Neuronal stem cell (in vitro differentiated cells): ENCODE measurements around the gene PSMD14.

ENCODE experiments used
- DNase-seq: peaks from one replicate; pipeline ENCODE4 v3.0.0-alpha.2; 2013; ENCODE audit warnings: low spot score
- H2AFZ ChIP-seq: one replicate; pipeline ENCODE4 v1.6.1; 2013; ENCODE audit warnings: mild to moderate bottlenecking, low read length, inconsistent platforms
- H2AK5ac ChIP-seq: 2 replicates; pipeline ENCODE4 v1.6.1; 2013; ENCODE audit warnings: low read depth, mild to moderate bottlenecking, inconsistent platforms, low read length, moderate library complexity, mixed read lengths
- H2BK120ac ChIP-seq: 2 replicates; pipeline ENCODE4 v1.6.1; 2013; ENCODE audit warnings: low read depth, mild to moderate bottlenecking, inconsistent platforms, low read length, moderate library complexity, mixed read lengths
- H2BK12ac ChIP-seq: one replicate; pipeline ENCODE4 v1.6.1; 2013; ENCODE audit warnings: low read length, inconsistent platforms
- H2BK15ac ChIP-seq: 2 replicates; pipeline ENCODE4 v1.6.1; 2013; ENCODE audit warnings: mild to moderate bottlenecking, low read length, inconsistent platforms, mixed read lengths
- H2BK5ac ChIP-seq: one replicate; pipeline ENCODE4 v1.6.1; 2013; ENCODE audit warnings: inconsistent platforms, mild to moderate bottlenecking, low read length, moderate library complexity
- H3K14ac ChIP-seq: one replicate; pipeline ENCODE4 v1.6.1; 2013; ENCODE audit warnings: low read length, inconsistent platforms
- H3K18ac ChIP-seq: 2 replicates; pipeline ENCODE4 v1.6.1; 2013; ENCODE audit warnings: low read length, inconsistent platforms
- H3K23ac ChIP-seq: 2 replicates; pipeline ENCODE4 v1.6.1; 2013; ENCODE audit warnings: low read depth, mild to moderate bottlenecking, mixed read lengths, low read length, inconsistent platforms; ENCODE audit not compliant: poor library complexity
- H3K27ac ChIP-seq: replicated peaks from 3 replicates; pipeline ENCODE4 v1.5.1; 2013; ENCODE audit warnings: low read length, inconsistent platforms
- H3K27me3 ChIP-seq, 3 experiments: 2 replicates each; pipeline ENCODE4 v1.6.1; 2013; ENCODE audit warnings: low read length in 3 of 3, mild to moderate bottlenecking in 2 of 3, inconsistent platforms in 1 of 3, low read depth in 1 of 3, mixed read lengths in 1 of 3, moderate library complexity in 1 of 3; ENCODE audit not compliant: control insufficient read depth in 3 of 3, insufficient read depth in 3 of 3
- H3K36me3 ChIP-seq, 2 donors: replicated peaks in 1 of 2; 2 replicates each; pipeline ENCODE4 v1.6.1; 2013; ENCODE audit warnings: low read length in 2 of 2; ENCODE audit not compliant: control insufficient read depth in 2 of 2, insufficient read depth in 2 of 2
- H3K4ac ChIP-seq: 2 replicates; pipeline ENCODE4 v1.6.1; 2013; ENCODE audit warnings: inconsistent platforms, mild to moderate bottlenecking, low read length, moderate library complexity
- H3K4me1 ChIP-seq, 2 donors: 1 replicate in 1 of 2; 2 replicates in 1 of 2; pipeline ENCODE4 v1.6.1; 2013; ENCODE audit warnings: low read length in 2 of 2, low read depth in 1 of 2; ENCODE audit not compliant: control insufficient read depth in 2 of 2, insufficient read depth in 1 of 2
- H3K4me2 ChIP-seq: one replicate; pipeline ENCODE4 v1.6.1; 2013; ENCODE audit warnings: mild to moderate bottlenecking, low read length, inconsistent platforms; ENCODE audit not compliant: insufficient read depth, poor library complexity, severe bottlenecking
- H3K4me3 ChIP-seq, 2 donors: 2 replicates each; pipeline ENCODE4 v1.5.1; 2013; ENCODE audit warnings: low read length in 2 of 2, mild to moderate bottlenecking in 2 of 2, inconsistent platforms in 1 of 2, moderate library complexity in 1 of 2
- H3K79me1 ChIP-seq: one replicate; pipeline ENCODE4 v1.6.1; 2013; ENCODE audit warnings: low read depth, mild to moderate bottlenecking, inconsistent platforms, low read length, moderate library complexity
- H3K9ac ChIP-seq: one replicate; pipeline ENCODE4 v1.6.1; 2013; ENCODE audit warnings: mild to moderate bottlenecking, low read depth, low read length, inconsistent platforms; ENCODE audit not compliant: poor library complexity
- H3K9me3 ChIP-seq, 2 donors: replicated peaks in 1 of 2; 2 replicates each; pipeline versions ENCODE3 to v1.6.1; 2013; ENCODE audit warnings: low read length in 2 of 2, mild to moderate bottlenecking in 2 of 2, inconsistent platforms in 1 of 2, low read depth in 1 of 2, mixed read lengths in 1 of 2, moderate library complexity in 1 of 2; ENCODE audit not compliant: control insufficient read depth in 2 of 2, insufficient read depth in 1 of 2
- H4K8ac ChIP-seq: one replicate; pipeline ENCODE4 v1.6.1; 2013; ENCODE audit warnings: low read depth, mild to moderate bottlenecking, inconsistent platforms, low read length, moderate library complexity
- H4K91ac ChIP-seq: one replicate; pipeline ENCODE4 v1.6.1; 2013; ENCODE audit warnings: low read length, low read depth, mild to moderate bottlenecking, inconsistent platforms; ENCODE audit not compliant: poor library complexity
- WGBS, 2 donors: extraction: QIAGEN DNeasy Blood & Tissue Kit; methylation state at CpG; one replicate each; pipeline ENCODE4 v1.1.7; 2013; ENCODE audit warnings: missing lambda C conversion rate in 2 of 2, mixed read lengths in 1 of 2; ENCODE audit not compliant: insufficient read length in 2 of 2, insufficient replicate concordance in 1 of 2; ENCODE audit errors: extremely low coverage in 2 of 2; 5-methylcytosine and 5-hydroxymethylcytosine counted together

The PSMD14 gene

GRCh38 chr2:161321944-161322648 is 13.9 kb downstream of the PSMD14 start:
- Histone ChIP-seq H2AK5ac (no peak overlapping the region), H3K36me3 (peaks cover 3 to 92% of the 10 kb centered on the region in 2 donors)
- no peak for DNase-seq

GRCh38 chr2:161324876-161325275 is 16.7 kb downstream of the PSMD14 start:
- Histone ChIP-seq H3K27me3 (no peaks in the 10 kb centered on the region), H3K14ac (no peak overlapping the region), H4K8ac (no peak overlapping the region), H3K79me1 (no peaks in the 10 kb centered on the region), H3K9ac (no peak overlapping the region), H4K91ac (no peak overlapping the region), H3K4me2 (no peak overlapping the region), H3K27ac (no peak overlapping the region), H3K36me3 (peaks cover 3 to 83% of the 10 kb centered on the region in 2 donors), H2AFZ (no peak overlapping the region), H3K9me3 (no peaks in the 10 kb centered on the region), H3K4me1 (peaks cover 0 to 3% of the 10 kb centered on the region in 2 donors), H2BK15ac (no peak overlapping the region), H3K4me3 (no peak overlapping the region), H3K23ac (no peak overlapping the region), H2BK120ac (no peak overlapping the region), H2BK12ac (no peak overlapping the region), H2BK5ac (no peak overlapping the region), H3K18ac (no peak overlapping the region), H3K4ac (no peak overlapping the region), H2AK5ac (no peak overlapping the region)
- no peak for DNase-seq

More at GRCh38 chr2:161321944-161322648, 13.9 kb downstream of the PSMD14 start:
- Histone ChIP-seq H4K8ac (no peak overlapping the region), H3K18ac (no peak overlapping the region), H3K23ac (no peak overlapping the region), H2BK12ac (no peak overlapping the region), H3K4ac (no peak overlapping the region), H3K4me3 (no peak overlapping the region), H2AFZ (no peak overlapping the region), H2BK5ac (no peak overlapping the region), H2BK120ac (no peak overlapping the region), H3K27me3 (peaks cover 0 to 2% (median 0%) of the 10 kb centered on the region in 3 experiments), H3K9ac (no peak overlapping the region), H2BK15ac (no peak overlapping the region), H3K4me2 (no peak overlapping the region), H3K14ac (no peak overlapping the region), H4K91ac (no peak overlapping the region), H3K27ac (no peak overlapping the region), H3K79me1 (no peaks in the 10 kb centered on the region), H3K9me3 (no peaks in the 10 kb centered on the region), H3K4me1 (peaks cover 0 to 3% of the 10 kb centered on the region in 2 donors)
- WGBS, 2 donors = no CpG with 5 or more reads among the region's 6 CpGs

GRCh38 chr2:161327582-161327981 is 19.4 kb downstream of the PSMD14 start:
- Histone ChIP-seq H3K4ac (no peak overlapping the region), H3K4me3 (no peak overlapping the region), H2BK12ac (no peak overlapping the region), H4K8ac (no peak overlapping the region), H3K14ac (no peak overlapping the region), H2AK5ac (no peak overlapping the region), H3K18ac (no peak overlapping the region), H3K23ac (no peak overlapping the region), H3K9ac (no peak overlapping the region), H2BK15ac (no peak overlapping the region), H3K4me2 (no peak overlapping the region), H3K79me1 (no peaks in the 10 kb centered on the region), H2AFZ (no peak overlapping the region), H3K27ac (no peak overlapping the region), H3K4me1 (no peaks in the 10 kb centered on the region), H3K27me3 (no peaks in the 10 kb centered on the region), H2BK5ac (no peak overlapping the region), H4K91ac (no peak overlapping the region), H3K9me3 (no peaks in the 10 kb centered on the region), H2BK120ac (no peak overlapping the region), H3K36me3 (peaks cover 0 to 64% of the 10 kb centered on the region in 2 donors)
- no peak for DNase-seq
- WGBS, 2 donors = no CpG with 5 or more reads among the region's 1 CpG

- H2BK5ac ChIP-seq = no peak overlapping the region
- H3K9me3 ChIP-seq = no peaks in the 10 kb centered on the region
- H2BK12ac ChIP-seq = no peak overlapping the region
- H4K91ac ChIP-seq = no peak overlapping the region
- no peak overlapping the region for H3K4me2 ChIP-seq
- no peak overlapping the region for H2AK5ac ChIP-seq
- no peak overlapping the region for H3K4ac ChIP-seq
- H3K18ac ChIP-seq = no peak overlapping the region
- H4K8ac ChIP-seq = no peak overlapping the region
- H2AFZ ChIP-seq = no peak overlapping the region
- no peaks in the 10 kb centered on the region for H3K27me3 ChIP-seq
- H3K36me3 ChIP-seq = peaks cover 0 to 26% of the 10 kb centered on the region in 2 donors
- no peak overlapping the region for H3K4me3 ChIP-seq
- H2BK120ac ChIP-seq = no peak overlapping the region
- H3K14ac ChIP-seq = no peak overlapping the region
- H3K27ac ChIP-seq = no peak overlapping the region
- no peaks in the 10 kb centered on the region for H3K4me1 ChIP-seq
- H3K23ac ChIP-seq = no peak overlapping the region
- H3K9ac ChIP-seq = no peak overlapping the region
- DNase-seq = no peak
- no peak overlapping the region for H2BK15ac ChIP-seq
- H3K79me1 ChIP-seq = no peaks in the 10 kb centered on the region
Observed at GRCh38 chr2:161332371-161332967, 24.2 kb downstream of the PSMD14 start.
